Neural progenitor cell (in vitro differentiated cells): Measurements from ENCODE around the gene E4F1. TPM values are rescaled to one million over a fixed set of nuclear protein-coding genes. Genes with fewer than 3 reads are reported as not detected.
A peak's percentile ranks its signal among the peaks of the same experiment; 100 is the strongest.
"Not testable (repeated sequence)": the region's sequence is repeated elsewhere in the genome, so short reads cannot be mapped to it uniquely, and the experiment has no call there.

ENCODE experiments used
- DNase-seq: peaks from one replicate; pipeline ENCODE4 v3.0.0-alpha.2; 2016; ENCODE audit warnings: low spot score
- H2AFZ ChIP-seq: fragments of 200-600 bp; sonication (generic); replicated peaks from 2 replicates; pipeline ENCODE4 v1.6.1; 2016; ENCODE audit warnings: antibody characterized with exemption
- H3F3A ChIP-seq: fragments of 200-600 bp; sonication (generic); 2 replicates; pipeline ENCODE4 v1.6.1; 2016; ENCODE audit warnings: antibody characterized with exemption, low read depth
- H3K27ac ChIP-seq: fragments of 200-600 bp; sonication (generic); 2 replicates; pipeline ENCODE4 v1.5.1; 2016; ENCODE audit warnings: mild to moderate bottlenecking
- H3K27me3 ChIP-seq: fragments of 200-600 bp; sonication (generic); 2 replicates; pipeline ENCODE4 v1.6.1; 2016; ENCODE audit warnings: mild to moderate bottlenecking, moderate library complexity
- H3K36me3 ChIP-seq: fragments of 200-600 bp; sonication (generic); 2 replicates; pipeline ENCODE4 v1.5.1; 2016
- H3K4me1 ChIP-seq: fragments of 200-600 bp; sonication (generic); 2 replicates; pipeline ENCODE4 v1.6.1; 2016; ENCODE audit warnings: mixed run types
- H3K4me2 ChIP-seq: fragments of 200-600 bp; sonication (generic); 2 replicates; pipeline ENCODE4 v1.6.1; 2016
- H3K4me3 ChIP-seq: fragments of 200-600 bp; sonication (generic); 2 replicates; pipeline ENCODE4 v1.5.1; 2016
- H3K79me2 ChIP-seq: fragments of 200-600 bp; sonication (generic); 2 replicates; pipeline ENCODE4 v1.6.1; 2016; ENCODE audit warnings: low read depth
- H3K9ac ChIP-seq: fragments of 200-600 bp; sonication (generic); 2 replicates; pipeline ENCODE4 v1.6.1; 2016
- H3K9me3 ChIP-seq: fragments of 200-600 bp; sonication (generic); 2 replicates; pipeline ENCODE4 v1.5.1; 2016; ENCODE audit warnings: low read depth
- H4K20me1 ChIP-seq: fragments of 200-600 bp; sonication (generic); 2 replicates; pipeline ENCODE4 v1.6.1; 2016; ENCODE audit warnings: low read depth
- H3K27ac Mint-ChIP-seq: 3 replicates; pipeline ENCODE4 v1.8.0; 2021; ENCODE audit warnings: mixed read lengths
- H3K27me3 Mint-ChIP-seq: 2 replicates; pipeline ENCODE4 v1.8.0; 2022; ENCODE audit warnings: low read depth, mild to moderate bottlenecking, inconsistent platforms, moderate library complexity, mixed read lengths; ENCODE audit not compliant: insufficient read depth
- H3K36me3 Mint-ChIP-seq: 3 replicates; pipeline ENCODE4 v1.8.0; 2021; ENCODE audit warnings: mixed read lengths
- H3K4me1 Mint-ChIP-seq: 3 replicates; pipeline ENCODE4 v1.8.0; 2021; ENCODE audit warnings: mixed read lengths
- H3K4me3 Mint-ChIP-seq: 3 replicates; pipeline ENCODE4 v1.8.0; 2021; ENCODE audit warnings: mild to moderate bottlenecking, moderate library complexity, mixed read lengths
- H3K9me3 Mint-ChIP-seq: 3 replicates; pipeline ENCODE4 v1.8.0; 2020; ENCODE audit warnings: mixed read lengths
- EZH2 ChIP-seq: fragments of 200-600 bp; sonication (generic); IDR thresholded peaks from 2 replicates; pipeline ENCODE4 v1.6.1; 2017; ENCODE audit warnings: antibody characterized with exemption, mild to moderate bottlenecking, moderate library complexity
- EZH2phosphoT487 ChIP-seq: fragments of 200-600 bp; sonication (generic); IDR thresholded peaks from 2 replicates; pipeline ENCODE4 v1.6.1; 2017; ENCODE audit warnings: antibody characterized with exemption
- total RNA-seq: library from RNA; depleted of rRNA; stranded (reverse); fragments of >200 nt; gene quantifications from 2 replicates; pipeline ENCODE4 v1.2.3, GENCODE V29; 2015; ENCODE audit warnings: low replicate concordance
- TF ChIP-seq, protein P1 (sequence below): fragments of 200-600 bp; sonication (generic); IDR thresholded peaks from 2 replicates; pipeline ENCODE4 v1.5.1; 2017; ENCODE audit warnings: antibody characterized with exemption, mild to moderate bottlenecking

E4F1 gene
- total RNA-seq, 1 donor from 2014 or later, result 7.4 TPM

DNA sequence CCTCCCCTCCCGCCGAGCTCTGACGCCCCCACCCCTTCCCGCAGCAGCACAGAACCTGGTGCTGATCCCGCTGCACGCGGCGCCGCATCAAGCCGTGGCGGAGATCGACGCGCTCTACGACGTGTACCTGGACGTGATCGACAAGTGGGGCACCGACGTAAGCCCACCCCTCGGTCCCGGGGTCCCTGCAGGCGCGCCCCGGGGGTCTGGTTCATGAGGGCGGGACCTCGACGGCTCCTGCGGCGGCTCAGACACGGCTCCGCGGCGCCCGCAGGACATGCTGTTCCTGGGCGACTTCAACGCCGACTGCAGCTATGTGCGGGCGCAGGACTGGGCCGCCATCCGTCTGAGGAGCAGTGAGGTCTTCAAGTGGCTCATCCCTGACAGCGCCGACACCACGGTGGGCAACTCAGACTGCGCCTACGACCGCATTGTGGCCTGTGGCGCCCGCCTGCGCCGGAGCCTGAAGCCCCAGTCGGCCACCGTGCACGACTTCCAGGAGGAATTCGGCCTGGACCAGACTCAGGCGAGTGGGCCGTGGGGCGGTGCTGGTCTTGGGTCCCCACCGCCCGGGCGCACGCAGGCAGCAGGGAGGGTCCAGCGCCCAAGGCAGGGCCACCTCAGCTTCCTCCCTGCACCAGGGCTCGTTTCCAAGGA lies 14.2 kb downstream of the E4F1 start:
- H2AFZ ChIP-seq, result no peak overlapping the region
- H3K4me1 ChIP-seq, result peaks cover 26% of the 10 kb centered on the region
- H3K27me3 ChIP-seq, result peaks cover 31% of the 10 kb centered on the region
- peak; percentile 52 for DNase-seq
- Mint-ChIP-seq H3K9me3 (no peaks in the 10 kb centered on the region), H3K27me3 (peaks cover 11% of the 10 kb centered on the region), H3K36me3 (peaks cover 9% of the 10 kb centered on the region), H3K4me1 (no peaks in the 10 kb centered on the region), H3K4me3 (no peak overlapping the region), H3K27ac (no peak overlapping the region)
- no peak overlapping the region for H3K9ac ChIP-seq
- TF ChIP-seq EZH2phosphoT487 (peak; percentile 62), EZH2 (peak; percentile 78)
- TF ChIP-seq, protein P1, sequence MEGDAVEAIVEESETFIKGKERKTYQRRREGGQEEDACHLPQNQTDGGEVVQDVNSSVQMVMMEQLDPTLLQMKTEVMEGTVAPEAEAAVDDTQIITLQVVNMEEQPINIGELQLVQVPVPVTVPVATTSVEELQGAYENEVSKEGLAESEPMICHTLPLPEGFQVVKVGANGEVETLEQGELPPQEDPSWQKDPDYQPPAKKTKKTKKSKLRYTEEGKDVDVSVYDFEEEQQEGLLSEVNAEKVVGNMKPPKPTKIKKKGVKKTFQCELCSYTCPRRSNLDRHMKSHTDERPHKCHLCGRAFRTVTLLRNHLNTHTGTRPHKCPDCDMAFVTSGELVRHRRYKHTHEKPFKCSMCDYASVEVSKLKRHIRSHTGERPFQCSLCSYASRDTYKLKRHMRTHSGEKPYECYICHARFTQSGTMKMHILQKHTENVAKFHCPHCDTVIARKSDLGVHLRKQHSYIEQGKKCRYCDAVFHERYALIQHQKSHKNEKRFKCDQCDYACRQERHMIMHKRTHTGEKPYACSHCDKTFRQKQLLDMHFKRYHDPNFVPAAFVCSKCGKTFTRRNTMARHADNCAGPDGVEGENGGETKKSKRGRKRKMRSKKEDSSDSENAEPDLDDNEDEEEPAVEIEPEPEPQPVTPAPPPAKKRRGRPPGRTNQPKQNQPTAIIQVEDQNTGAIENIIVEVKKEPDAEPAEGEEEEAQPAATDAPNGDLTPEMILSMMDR, result no peak
- H3K4me2 ChIP-seq, result peak overlapping the region; percentile 82
- H3K36me3 ChIP-seq, result no peaks in the 10 kb centered on the region
- peak overlapping the region; percentile 44 for H3K4me3 ChIP-seq
- H3K79me2 ChIP-seq, result no peaks in the 10 kb centered on the region
- no peaks in the 10 kb centered on the region for H3K9me3 ChIP-seq
- H3K27ac ChIP-seq, result no peak overlapping the region
- H3F3A ChIP-seq, result peaks cover 41% of the 10 kb centered on the region
- H4K20me1 ChIP-seq, result peaks cover 49% of the 10 kb centered on the region

DNA sequence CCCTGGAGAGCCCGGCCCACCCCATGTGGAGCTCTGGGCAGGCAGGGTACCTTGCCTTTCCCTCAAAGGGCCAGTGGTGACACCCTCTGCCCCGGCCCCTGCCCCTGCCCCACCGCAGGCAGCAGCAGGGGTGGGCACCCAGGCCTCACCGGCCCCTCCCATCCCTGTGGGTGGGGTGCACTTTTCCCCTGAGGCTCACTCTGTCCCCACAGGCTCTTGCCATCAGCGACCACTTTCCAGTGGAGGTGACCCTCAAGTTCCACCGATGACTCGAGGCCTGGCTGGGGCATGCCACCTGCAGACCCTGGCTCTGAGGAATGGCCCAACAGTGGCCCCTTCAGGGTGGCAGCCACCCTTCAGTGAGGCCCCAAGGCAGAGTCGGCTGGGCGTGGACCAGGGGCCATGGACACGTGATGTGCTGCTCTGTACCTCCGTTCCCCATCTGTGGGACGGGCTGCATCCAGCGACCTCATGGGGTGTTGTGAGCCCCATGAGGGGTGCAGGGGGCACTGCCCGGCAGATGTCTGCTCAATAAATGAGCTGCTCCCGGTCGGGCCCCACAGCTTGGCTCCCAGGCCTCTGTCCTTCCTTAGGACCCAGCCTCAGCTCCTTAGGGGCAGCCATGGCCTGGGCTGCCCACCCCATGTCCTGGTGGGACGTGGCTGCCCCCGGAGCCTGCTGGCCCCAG lies 14.9 kb downstream of the E4F1 start:
- Histone ChIP-seq H3K4me1 (peaks cover 26% of the 10 kb centered on the region), H3K36me3 (no peaks in the 10 kb centered on the region), H3K27me3 (peaks cover 31% of the 10 kb centered on the region), H3K9me3 (no peaks in the 10 kb centered on the region), H3K4me2 (no peak overlapping the region), H3F3A (peaks cover 41% of the 10 kb centered on the region), H4K20me1 (peaks cover 49% of the 10 kb centered on the region), H3K9ac (no peak overlapping the region), H3K79me2 (no peaks in the 10 kb centered on the region), H3K27ac (no peak overlapping the region), H3K4me3 (no peak overlapping the region), H2AFZ (no peak overlapping the region)
- H3K4me1 Mint-ChIP-seq, result no peaks in the 10 kb centered on the region
- H3K9me3 Mint-ChIP-seq, result no peaks in the 10 kb centered on the region
- H3K4me3 Mint-ChIP-seq, result no peak overlapping the region
- peaks cover 9% of the 10 kb centered on the region for H3K36me3 Mint-ChIP-seq
- peaks cover 11% of the 10 kb centered on the region for H3K27me3 Mint-ChIP-seq
- H3K27ac Mint-ChIP-seq, result no peak overlapping the region
- TF ChIP-seq, protein P1, result no peak
- TF ChIP-seq EZH2phosphoT487 (no peak), EZH2 (no peak)
- no peak for DNase-seq

DNA sequence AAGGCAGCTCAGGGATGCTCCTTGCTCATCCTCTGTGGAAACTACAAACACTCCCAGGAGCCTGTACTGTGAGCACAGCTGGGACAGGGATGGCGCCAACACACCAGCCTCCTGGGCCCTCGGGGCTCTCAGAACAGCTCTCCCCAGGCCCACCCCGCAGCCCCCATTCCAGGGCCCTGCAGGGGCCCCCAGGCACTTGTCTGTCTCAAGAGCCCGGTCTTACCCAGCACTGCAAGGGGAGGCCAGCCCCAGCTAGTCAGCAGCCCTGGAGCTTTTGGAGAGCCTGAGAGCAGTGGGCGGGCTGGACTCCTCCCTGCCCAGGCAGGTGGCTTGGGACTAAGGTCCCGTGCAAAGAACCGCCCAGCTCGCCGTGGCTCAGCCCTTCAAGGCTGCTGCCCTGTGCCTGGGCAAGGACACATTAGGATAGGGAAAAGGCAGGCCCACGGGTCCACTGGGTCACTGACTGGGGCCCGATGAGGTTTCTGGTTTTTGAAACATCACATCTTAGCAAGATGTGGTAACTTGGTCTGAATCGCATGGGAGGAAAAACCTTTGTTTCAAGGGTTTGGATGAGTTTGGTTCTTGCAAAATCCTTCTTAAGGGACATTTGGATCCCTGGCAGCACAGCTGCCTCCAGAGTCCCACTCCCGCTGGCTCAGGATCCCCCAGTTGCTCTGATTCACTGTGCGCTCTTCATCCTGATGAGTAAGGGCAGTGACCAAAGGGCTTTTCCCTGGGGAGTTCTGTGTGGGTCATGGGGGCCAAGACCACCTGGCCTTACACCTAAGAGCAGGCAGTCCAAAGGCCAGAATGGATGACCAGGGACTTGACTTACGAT lies 15.7 kb downstream of the E4F1 start:
- H3K27ac ChIP-seq, result no peak overlapping the region
- H3K9me3 Mint-ChIP-seq, result no peaks in the 10 kb centered on the region
- H3K4me2 ChIP-seq, result no peak overlapping the region
- no peaks in the 10 kb centered on the region for H3K4me1 Mint-ChIP-seq
- peaks cover 11% of the 10 kb centered on the region for H3K27me3 Mint-ChIP-seq
- H3K9ac ChIP-seq, result no peak overlapping the region
- H3K27me3 ChIP-seq, result peaks cover 31% of the 10 kb centered on the region
- H3K27ac Mint-ChIP-seq, result peak overlapping the region; percentile 63
- no peaks in the 10 kb centered on the region for H3K79me2 ChIP-seq
- peaks cover 26% of the 10 kb centered on the region for H3K4me1 ChIP-seq
- peaks cover 41% of the 10 kb centered on the region for H3F3A ChIP-seq
- no peak overlapping the region for H3K4me3 ChIP-seq
- H2AFZ ChIP-seq, result no peak overlapping the region
- no peaks in the 10 kb centered on the region for H3K36me3 ChIP-seq
- H4K20me1 ChIP-seq, result peaks cover 49% of the 10 kb centered on the region
- peak; percentile 51 for DNase-seq
- H3K36me3 Mint-ChIP-seq, result peaks cover 9% of the 10 kb centered on the region
- no peak overlapping the region for H3K4me3 Mint-ChIP-seq
- H3K9me3 ChIP-seq, result no peaks in the 10 kb centered on the region
- TF ChIP-seq, protein P1, result no peak
- TF ChIP-seq EZH2 (no peak), EZH2phosphoT487 (no peak)

DNA sequence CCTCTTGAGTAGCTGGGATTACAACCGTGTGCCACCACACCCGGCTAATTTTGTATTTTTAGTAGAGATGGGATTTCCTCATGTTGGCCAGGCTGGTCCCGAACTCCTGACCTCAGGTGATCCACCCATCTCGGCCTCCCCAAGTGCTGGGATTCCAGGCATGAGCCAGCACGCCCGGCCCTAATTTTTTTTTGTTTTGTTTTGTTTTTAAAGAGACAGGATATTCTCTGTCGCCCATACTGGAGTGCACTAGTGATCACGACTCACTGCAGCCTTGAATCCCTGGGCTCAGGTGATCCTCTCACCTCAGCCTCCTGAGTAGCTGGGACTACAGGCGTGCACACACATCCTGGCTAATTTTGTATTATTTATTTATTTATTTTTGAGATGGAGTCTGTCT lies 16.9 kb downstream of the E4F1 start:
- Histone ChIP-seq H3K4me1 (peaks cover 26% of the 10 kb centered on the region), H3K27me3 (peaks cover 31% of the 10 kb centered on the region), H4K20me1 (peaks cover 50% of the 10 kb centered on the region), H3F3A (peaks cover 41% of the 10 kb centered on the region)
- H3K9ac ChIP-seq, H3K27ac ChIP-seq, H3K4me2 ChIP-seq, H3K36me3 Mint-ChIP-seq, H3K79me2 ChIP-seq, H3K9me3 ChIP-seq, H2AFZ ChIP-seq, H3K9me3 Mint-ChIP-seq, H3K4me1 Mint-ChIP-seq, DNase-seq, H3K36me3 ChIP-seq, H3K4me3 Mint-ChIP-seq, H3K4me3 ChIP-seq, H3K27ac Mint-ChIP-seq: not testable (repeated sequence)
- H3K27me3 Mint-ChIP-seq, result peaks cover 11% of the 10 kb centered on the region
